GM19455 (cell line): ENCODE results near the gene ARL6IP5.

Source experiments
- ATAC-seq: cut with Tn5 transposase; IDR thresholded peaks from one replicate; pipeline ENCODE4 v1.9.1; 2021; ENCODE audit not compliant: unreplicated experiment

Gene ARL6IP5

DNA sequence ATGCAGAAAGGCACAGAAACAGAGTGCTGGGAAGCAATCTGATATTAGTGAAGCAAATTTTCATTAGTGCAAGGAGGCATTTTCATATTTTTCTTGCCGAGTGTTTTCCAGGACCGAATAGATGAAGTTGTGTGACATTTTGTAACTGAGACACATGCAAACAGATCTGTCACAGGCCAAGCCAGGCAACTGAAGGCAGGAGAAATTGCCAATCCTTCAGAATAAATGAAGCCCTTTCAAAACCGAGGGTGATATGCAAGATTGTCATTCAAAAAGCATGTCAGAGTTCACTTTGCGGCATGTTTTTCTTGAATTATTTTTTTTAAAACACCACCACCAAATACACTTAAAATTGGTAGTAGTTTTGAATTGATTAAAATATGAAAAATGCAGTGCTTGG, 31.4 kb downstream of the ARL6IP5 start:
- no peak for ATAC-seq

DNA sequence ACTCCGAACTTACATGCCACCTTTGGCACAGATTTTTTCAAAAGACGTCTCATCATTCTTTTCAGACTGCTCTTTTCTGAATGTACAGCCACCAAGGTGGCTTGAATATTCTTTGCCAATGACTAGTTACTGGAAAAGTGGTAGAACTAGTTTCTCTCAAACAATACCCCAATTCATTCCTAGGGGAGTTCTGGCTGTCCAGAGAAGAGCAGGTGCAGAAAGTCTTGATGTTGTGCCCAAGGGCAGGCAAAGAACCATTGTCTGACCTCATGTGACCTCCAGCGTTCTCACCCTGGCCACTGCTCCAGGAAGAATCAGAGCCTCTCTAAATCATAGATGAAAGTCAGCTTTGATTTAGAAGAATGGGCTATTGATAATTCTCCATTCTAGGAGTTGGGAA, 32.2 kb downstream of the ARL6IP5 start:
- ATAC-seq: no peak

DNA sequence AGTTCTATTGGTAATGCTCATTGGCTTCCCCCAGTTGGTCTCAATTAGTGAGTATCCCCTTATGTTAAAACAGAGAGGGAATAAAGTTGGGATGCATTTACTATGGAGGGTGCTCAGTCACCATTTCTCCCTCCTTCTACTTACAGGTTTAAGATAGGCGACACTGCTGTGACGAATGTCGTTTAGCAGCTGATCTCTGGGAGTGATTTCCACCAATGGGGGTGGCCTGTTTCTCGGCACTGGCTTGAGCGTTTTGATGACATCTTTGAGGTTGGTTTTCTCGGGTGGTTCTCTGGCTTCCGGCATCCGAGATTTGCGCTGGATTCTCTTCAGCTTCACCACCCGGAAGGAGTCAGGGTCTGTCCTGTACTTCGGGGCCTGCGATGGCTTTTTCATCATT, 33.8 kb downstream of the ARL6IP5 start:
- ATAC-seq: no peak

DNA sequence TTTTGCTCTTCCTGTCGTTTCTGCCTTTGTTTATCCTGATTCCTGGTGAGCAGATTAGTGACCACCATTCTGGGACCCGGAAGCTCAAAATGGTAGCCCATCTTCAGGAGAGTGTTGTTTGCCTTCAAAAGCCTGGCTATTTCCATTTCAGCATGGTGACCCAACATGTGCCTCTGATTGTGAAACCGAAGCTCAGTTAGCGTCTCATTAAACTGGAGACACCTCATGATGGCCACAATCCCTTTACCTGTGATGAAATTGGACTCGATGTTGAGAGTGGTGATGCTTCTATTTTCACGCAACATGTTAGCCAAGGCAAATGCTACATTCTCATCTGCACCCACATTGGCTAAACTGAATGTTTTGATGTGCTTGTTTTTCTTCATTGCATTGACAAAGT, 34.4 kb downstream of the ARL6IP5 start:
- ATAC-seq: no peak

DNA sequence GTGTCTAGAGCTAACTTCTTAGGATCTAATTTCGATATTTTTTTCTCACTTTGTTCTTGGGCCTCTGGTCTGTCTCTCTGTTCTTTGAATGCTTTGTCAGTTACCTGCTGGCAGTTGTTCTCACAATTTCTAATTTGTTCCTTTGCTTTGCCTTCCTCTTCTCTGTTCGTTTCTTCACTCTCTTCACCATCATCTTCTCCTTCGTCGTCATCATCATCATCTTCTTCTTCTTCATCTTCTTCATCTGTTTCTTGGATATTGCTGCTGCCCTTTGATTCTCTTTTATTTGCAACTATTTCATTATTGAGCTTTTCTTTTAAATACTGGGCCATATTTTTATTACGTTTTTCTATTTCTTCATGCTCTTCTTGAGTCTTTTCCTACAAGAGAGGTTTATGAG, 34.9 kb downstream of the ARL6IP5 start:
- ATAC-seq: no peak

DNA sequence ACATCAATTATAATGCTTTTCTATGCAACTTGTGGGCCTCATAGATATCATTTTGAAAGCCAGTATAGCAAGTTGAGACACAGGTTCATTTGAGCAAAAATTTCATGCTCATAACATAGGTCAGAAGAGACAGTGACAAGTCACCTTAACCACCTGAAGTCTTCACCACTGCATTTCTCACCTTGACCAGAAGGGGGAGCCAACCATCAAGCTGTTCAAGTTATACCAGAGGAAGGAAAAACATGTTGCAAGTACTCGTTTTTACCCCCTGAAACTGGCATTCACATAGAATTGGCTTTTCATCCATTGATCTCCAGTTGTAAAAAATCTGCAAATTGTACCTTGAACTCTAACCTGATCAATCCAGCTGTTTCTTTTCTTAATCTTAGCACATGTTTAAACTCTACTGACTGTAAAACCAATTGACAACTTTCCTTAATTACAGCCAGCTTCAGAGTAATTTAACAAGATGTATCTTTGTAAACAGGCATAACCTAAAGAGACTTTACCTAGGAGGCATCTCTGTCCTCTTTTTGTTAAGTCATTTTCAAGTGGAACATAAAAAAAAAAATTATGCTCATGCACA, 36.2 kb downstream of the ARL6IP5 start:
- ATAC-seq: peak; percentile 85

DNA sequence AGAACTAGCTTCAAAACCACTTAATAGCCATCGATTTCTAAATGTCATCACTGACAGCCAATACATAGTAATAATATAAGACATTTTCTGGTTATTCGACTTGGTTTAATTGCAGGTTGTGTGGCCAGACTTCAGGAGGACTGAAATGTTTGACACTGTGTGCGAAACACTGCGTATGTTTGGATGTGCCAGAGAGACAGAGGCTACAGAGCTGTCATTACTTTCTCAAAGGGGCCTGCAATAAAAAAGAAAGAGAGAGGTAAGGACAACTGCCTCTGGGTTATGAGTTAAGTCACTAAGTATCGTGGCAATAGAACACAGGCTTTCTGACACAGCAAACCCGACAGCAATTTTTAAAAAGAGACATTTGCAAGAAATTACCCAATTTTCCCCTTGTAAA, 36.8 kb downstream of the ARL6IP5 start:
- ATAC-seq: no peak

DNA sequence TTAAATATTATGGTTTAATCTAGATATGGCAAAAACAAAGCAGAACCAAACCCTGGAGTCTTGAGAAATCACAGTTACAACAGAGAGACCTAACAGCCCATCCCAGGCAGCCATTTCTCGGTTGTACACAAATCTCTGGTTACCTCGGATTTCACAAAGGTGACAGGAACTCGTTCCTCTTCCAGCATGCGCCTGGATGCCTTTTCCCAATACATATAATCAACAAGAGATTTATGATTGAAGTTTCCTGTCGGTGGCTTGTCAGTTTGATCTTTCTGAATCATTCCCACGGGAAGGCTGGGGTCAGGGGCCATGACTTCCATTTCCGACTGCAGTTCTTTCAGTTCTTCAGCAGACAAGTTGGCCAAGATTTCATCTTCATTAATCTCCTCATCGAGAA, 37.2 kb downstream of the ARL6IP5 start:
- no peak for ATAC-seq

DNA sequence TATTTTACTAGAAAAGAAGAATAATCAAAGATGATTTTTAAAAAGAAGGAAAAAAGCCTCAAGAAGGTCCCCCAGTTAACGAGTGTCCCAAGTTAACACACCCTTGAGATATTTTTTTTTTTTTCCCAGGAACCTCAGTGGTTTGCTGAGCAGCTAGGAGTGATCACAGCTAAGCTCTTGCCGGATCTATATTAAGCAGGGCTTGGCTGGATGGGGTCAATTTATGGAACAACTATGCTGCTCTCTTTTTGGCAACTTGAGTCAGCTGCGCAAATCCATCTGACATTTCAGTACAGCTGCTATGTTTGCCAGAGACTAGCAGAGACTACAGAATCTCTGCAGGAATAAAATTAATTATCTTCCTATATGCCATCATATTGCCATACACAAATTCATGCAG, 37.7 kb downstream of the ARL6IP5 start, which contains the start of gene LMOD3:
TSS of gene LMOD3 (minus strand) at position 193 of the 400 bp plus-strand sequence. CDS start 209 bp downstream, outside the sequence.
- no peak for ATAC-seq

DNA sequence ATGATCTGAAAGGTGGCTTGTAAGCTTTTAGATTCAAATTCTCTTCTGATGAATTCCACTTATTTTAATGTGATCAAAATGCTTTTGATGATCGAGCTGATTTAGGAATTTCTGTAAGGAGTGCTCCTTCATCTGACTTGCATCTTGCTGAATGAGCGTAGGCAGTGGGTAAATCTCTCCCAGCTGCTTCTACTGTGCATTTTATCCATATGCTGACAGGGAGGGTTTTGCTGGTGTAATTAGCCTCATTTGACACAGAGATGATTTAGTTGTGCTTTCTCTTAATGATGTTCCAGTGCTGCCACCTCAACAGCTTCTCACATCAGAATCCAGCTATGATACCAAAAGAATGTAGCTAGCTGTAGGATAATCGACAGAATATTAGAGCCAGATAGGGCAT, 41.5 kb downstream of the ARL6IP5 start:
- ATAC-seq: no peak

DNA sequence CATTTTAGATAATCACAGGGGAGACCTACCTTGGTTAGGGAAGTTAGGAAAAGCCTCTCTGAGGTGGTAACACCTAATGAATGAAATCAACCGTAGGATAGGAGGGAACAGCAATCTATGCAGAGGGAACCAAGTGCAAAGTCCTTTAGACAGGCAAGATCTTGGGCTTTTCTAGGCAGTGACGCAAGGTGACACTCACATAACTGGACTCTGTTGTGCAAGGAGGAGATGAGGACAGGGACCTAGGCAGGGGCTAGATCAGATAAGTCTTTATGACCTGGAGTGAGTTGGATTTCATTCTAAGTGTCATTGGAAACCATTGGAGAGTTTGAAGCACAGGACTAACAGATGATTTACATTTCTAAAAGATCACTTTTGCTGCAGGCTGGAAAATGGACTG, 42.3 kb downstream of the ARL6IP5 start:
- ATAC-seq: no peak

DNA sequence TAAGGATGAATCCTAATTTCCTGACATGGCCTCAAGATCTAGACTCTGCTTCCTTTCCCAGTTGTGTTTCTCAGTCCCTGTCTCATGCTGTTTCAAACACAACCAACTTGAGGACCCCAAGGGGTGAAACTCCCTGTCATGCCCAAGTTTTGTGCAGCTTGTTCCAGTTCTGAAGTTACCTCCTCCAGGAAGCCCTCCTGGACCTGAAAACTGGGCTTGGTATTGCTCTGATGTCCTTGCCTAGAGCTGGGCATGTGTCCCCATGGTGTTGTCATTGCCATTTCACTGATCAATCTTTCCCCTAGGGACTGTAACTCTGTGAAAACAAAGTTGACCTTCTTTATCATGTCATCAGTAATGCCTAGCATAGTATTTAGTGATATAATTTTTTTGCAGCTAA, 43.8 kb downstream of the ARL6IP5 start:
- ATAC-seq: no peak

DNA sequence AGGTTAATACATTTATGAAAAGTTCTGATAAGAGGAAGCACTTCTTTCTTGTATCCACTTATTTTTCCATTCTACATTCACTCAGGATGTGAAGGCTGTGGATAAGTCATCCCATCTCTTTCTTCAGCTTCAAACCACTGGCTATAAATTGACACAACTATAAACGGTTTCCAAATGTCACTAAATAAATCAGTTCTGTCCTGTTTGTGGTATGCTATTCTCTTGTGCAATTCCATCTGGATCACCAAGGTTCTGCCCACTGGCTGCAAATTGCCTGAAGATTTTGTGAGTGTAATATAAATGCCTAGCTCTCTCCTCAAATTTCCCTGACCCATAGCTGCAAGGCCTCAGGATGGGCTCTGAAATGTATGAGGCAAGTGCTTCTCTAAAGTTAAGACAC, 44.8 kb downstream of the ARL6IP5 start:
- no peak for ATAC-seq

DNA sequence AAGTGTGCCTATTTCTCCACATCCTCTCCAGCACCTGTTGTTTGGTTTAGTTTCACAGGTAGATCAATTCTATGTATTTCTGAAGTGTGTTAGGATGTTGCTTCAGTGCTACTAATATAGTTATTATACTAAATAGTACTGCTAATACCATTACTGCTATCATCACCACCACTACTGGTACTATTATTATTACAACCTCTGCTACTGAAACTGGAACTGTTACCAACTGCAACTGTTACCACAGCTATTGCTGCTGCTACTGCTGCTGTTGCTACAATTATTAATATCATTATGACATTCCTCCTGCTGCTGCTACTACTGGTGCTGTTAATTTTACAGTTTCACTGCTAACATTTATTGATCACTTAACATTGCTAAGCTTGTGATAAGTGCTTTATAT, 46.0 kb downstream of the ARL6IP5 start:
- peak; percentile 95 for ATAC-seq

DNA sequence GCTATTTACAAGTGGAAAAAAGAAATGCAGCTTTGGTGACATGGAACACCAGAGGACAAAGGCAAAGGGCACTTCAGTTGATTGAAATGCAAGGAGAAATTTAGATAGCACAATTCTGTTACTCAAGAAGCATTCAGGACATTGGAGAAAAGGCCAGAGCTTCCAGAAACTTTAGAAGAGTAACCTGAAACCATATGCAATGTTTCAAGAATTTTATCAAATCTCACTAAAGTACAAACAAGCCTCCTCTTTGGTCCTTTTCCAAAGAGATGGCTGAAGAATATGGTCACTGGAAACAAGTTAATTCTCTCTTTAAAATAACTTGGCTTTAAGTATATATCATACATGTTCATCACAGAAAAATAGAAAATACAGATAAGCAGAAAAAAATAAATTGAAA, 52.3 kb downstream of the ARL6IP5 start:
- no peak for ATAC-seq

DNA sequence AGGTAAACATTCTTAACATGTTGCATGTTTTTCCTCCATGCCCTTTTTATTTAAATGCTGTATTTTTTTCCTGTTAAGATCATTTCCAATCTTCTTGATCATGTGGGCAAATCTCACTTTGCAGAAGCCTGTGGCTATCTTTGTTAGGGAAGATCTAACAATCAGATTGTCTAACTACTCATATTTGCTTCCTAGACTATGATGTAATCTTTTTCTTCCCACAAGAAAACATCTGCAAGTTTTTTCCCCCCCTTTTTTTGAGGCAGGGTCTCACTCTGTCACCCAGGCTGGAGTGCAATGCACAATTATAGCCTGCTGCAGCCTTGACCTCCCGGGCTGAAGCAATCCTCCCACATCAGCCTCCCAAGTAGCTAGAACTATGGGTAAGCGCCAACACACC, 52.7 kb downstream of the ARL6IP5 start:
- no peak for ATAC-seq

DNA sequence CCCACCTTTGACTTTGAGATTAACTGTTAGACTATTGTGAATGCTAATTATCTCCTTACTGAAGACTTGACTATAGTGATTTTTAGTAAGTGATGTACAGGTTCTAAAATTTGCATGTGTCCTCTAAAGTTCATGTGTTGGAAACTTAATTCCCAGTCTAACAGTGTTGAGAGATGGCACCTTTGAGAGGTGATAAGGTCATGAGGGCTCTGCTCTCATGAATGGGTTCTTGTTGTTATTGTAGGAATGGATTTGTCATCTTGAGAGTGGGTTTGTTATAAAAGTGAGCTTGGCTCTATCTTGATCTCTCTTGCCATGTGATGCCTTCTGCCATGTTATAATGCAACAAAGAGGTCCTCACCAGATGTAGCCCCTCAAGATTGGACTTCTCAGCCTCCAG, 56.6 kb downstream of the ARL6IP5 start:
- ATAC-seq: no peak

DNA sequence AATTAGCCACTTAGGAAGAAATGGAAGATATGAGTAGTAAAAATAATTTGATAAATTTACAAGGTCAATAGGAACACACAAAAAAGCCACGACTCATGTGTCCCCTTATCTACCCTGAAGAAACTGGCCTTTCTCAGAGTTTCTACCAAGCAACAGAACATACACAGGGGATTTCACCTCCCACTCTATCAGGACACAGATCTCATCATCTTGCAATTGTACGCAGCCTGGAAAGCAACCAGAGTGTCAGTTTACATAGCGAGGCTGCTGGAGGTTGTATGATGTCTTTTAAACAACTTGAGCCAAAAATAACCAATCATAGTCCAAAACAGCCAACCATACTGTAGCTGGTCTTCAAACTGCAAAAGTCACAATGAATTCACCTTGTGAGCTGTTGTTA, 57.4 kb downstream of the ARL6IP5 start:
- ATAC-seq: no peak

DNA sequence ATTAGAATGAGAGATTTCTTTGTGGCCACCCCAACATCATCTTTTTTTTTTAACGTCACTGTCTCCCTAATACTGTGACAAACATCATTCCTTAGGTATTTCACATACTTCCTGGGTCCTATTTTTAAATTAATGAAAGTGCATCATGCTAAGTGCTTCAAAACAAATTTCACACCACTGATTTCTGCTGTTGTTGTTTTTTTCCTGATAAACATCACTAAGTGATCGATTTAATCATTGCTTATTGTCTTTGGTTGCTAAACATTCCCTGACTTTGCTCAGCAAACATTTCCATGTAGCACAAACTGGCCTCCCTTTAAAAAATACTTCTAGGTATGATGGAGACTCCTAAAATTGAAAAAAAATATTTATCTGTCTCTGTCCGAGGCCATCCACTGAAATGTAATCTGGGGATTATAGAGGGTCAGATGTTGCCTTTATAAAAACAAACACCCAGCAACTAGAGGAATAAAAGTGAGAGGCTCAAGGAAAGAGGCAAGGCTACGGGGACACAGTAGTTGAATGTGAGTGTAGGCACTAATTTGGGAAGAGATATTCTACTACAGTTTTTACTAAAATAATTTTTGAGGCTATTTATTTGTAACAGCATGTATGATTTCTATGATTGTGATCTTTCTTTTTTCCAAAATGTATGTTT, 58.2 kb downstream of the ARL6IP5 start:
- no peak for ATAC-seq

DNA sequence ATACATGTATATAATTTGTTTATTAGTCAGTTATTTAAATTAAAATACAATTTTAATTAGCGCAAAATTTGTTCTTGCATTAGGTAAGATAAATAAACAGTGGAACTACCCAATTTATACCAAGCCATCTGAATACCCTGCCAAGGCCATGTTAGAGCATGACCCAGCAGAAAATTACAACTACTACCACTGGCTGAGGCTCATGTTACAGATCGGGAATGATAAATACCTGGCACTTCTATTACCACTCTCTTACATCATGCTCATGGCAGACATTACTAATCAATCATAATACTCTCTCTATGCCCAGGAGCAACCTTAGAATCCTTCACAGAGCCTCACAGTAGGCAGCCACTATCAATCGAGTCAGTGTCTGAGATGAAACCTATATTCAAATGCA, 58.9 kb downstream of the ARL6IP5 start:
- ATAC-seq: no peak

DNA sequence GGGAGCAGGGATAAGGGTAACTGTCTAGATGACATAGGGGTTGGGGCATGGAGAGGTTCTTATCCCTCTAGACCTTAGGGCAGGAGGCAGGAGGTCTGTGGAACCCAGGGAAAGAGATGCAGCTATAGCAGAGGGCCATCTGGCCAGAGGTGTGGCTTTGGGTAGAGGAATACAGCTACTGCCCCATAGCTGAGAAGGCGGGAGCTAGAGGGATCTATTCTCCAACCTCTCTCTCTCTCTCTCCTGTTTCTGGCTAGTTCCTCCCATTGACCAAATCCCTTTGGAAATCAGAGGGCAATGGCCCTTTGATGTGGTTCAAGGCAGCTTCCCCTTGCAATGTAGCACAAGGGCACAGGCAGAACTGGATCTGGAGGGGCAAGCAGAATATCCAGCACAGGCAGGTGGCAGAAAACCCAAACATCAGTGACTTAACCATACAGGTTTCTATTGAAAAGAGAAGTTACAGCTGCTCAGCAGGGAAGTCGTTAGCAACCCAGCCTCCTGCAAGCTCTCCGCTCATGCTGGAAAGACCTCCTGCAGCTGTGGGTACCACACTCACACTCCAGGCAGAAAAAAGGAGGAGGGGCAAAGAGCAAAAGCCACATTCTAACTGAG, 60.0 kb downstream of the ARL6IP5 start:
- ATAC-seq: no peak

DNA sequence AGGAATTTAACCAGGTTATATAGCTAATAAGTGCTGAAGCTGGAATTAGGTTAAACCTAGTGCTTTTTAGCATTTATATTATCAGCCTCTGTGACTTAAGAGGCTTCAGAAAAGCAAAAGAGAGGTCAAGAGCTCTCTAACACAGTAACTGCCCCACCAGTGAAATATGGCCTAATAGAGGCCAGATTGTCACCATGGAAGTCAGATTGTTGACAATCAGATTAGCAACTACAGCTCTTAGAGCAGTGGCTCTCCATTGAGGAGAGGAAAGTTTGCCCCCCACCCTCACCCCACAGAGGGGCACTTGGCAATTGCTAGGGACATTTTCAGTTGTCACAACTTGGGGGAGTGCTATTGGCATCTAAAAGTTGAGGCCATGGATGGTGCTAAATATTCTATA, 61.0 kb downstream of the ARL6IP5 start:
- ATAC-seq: no peak

DNA sequence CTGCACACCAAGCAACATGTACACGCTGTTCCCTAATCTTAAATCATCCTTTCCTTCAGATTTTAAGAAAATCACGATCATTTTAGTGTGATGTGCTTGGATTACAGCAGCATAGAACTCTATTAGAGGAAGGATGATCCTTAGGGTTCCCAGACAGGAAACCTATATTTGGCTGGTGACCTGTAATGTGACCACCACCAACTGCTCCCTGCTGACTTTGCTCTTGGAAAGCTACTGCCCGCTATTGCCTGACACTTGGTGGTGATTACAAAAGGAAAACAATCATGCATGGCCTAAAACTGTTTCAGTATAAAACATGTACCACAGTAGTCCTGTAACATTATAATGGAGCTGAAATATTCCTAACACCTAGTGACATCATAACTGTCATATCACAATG, 64.8 kb downstream of the ARL6IP5 start:
- no peak for ATAC-seq
